CD4-positive, alpha-beta T cell treated with Interleukin-17A for 1 hour (primary cell): ENCODE results near the gene FAM89A.
A peak's percentile ranks its signal among the peaks of the same experiment; 100 is the strongest.

Experiments used
- DNase-seq: peaks from one replicate; pipeline ENCODE4 v3.0.0-alpha.2; 2020

Gene FAM89A

GRCh38 chr1:231040019-231040799 is at the start of gene FAM89A:
Gene FAM89A, minus strand, starts transcription at chr1:231040254. Its CDS starts 43 bp downstream, at chr1:231040211.
- peak; percentile 75 for DNase-seq

GRCh38 chr1:231084353-231084752 is 44.3 kb upstream of the FAM89A start:
- no peak for DNase-seq

- no peak for DNase-seq
Measured at GRCh38 chr1:231079163-231079562, 39.1 kb upstream of the FAM89A start.

- no peak for DNase-seq
Measured at GRCh38 chr1:231078250-231078649, 38.2 kb upstream of the FAM89A start.

- DNase-seq, result no peak
Measured at GRCh38 chr1:231076802-231077201, 36.7 kb upstream of the FAM89A start.

GRCh38 chr1:231075497-231075896 is 35.4 kb upstream of the FAM89A start:
- no peak for DNase-seq

GRCh38 chr1:231075020-231075419 is 35.0 kb upstream of the FAM89A start:
- no peak for DNase-seq

- no peak for DNase-seq
Measured at GRCh38 chr1:231074046-231074445, 34.0 kb upstream of the FAM89A start.

GRCh38 chr1:231073331-231073730 is 33.3 kb upstream of the FAM89A start:
- DNase-seq, result no peak

GRCh38 chr1:231072502-231073094 is 32.5 kb upstream of the FAM89A start:
- no peak for DNase-seq

- DNase-seq, result no peak
Measured at GRCh38 chr1:231072041-231072440, 32.0 kb upstream of the FAM89A start.

- no peak for DNase-seq
Measured at GRCh38 chr1:231070758-231071444, 30.8 kb upstream of the FAM89A start.

GRCh38 chr1:231069333-231069732 is 29.3 kb upstream of the FAM89A start:
- no peak for DNase-seq

- DNase-seq, result no peak
Measured at GRCh38 chr1:231068762-231069161, 28.7 kb upstream of the FAM89A start.

GRCh38 chr1:231065510-231066241 is 25.6 kb upstream of the FAM89A start:
- DNase-seq, result no peak

- DNase-seq, result no peak
Measured at GRCh38 chr1:231064418-231064817, 24.4 kb upstream of the FAM89A start.

GRCh38 chr1:231063331-231063730 is 23.3 kb upstream of the FAM89A start:
- DNase-seq, result no peak

- DNase-seq, result no peak
Measured at GRCh38 chr1:231062500-231063270, 22.6 kb upstream of the FAM89A start.

GRCh38 chr1:231059566-231060193 is 19.6 kb upstream of the FAM89A start:
- DNase-seq, result no peak

GRCh38 chr1:231058416-231059109 is 18.5 kb upstream of the FAM89A start:
- DNase-seq, result no peak

- DNase-seq, result no peak
Measured at GRCh38 chr1:231057410-231057809, 17.4 kb upstream of the FAM89A start.
